AG04450 (cell line): Measurements from ENCODE around the gene ERP29. TPM values are rescaled to one million over a fixed set of nuclear protein-coding genes. Genes with fewer than 3 reads are reported as not detected.
A peak's percentile ranks its signal among the peaks of the same experiment; 100 is the strongest.

Experiments
- CTCF ChIA-PET: fragments of 300-600, 350-600 bp; formaldehyde crosslinking; extraction: SDS; loops from one replicate; lab custom pipeline; 2022; ENCODE audit warnings: antibody characterized with exemption, inconsistent platforms; lab: Charles Lee
- POLR2A ChIA-PET: fragments of 350-600 bp; formaldehyde crosslinking; extraction: SDS; loops from one replicate; lab custom pipeline; 2021; ENCODE audit warnings: antibody characterized with exemption, inconsistent platforms; lab: Yijun Ruan, JAX
- DNase-seq: peaks from one replicate; pipeline ENCODE4 v3.0.0-alpha.2; 2011; ENCODE audit warnings: low read depth, low spot score
- H3K27ac ChIP-seq: one replicate; pipeline ENCODE4 v1.5.1; 2012; ENCODE audit warnings: low read depth, low read length, control low read depth
- H3K27me3 ChIP-seq: one replicate; pipeline ENCODE4 v1.6.0; 2012; ENCODE audit warnings: low read length; ENCODE audit not compliant: control insufficient read depth, insufficient read depth
- H3K4me3 ChIP-seq: 2 replicates; pipeline ENCODE4 v1.5.1; 2011; ENCODE audit warnings: mild to moderate bottlenecking, low read depth, low read length, control low read depth
- H3K9me3 ChIP-seq: 2 replicates; pipeline ENCODE4 v1.5.1; 2012; ENCODE audit warnings: low read length; ENCODE audit not compliant: control insufficient read depth, insufficient read depth
- polyA plus RNA-seq: library from polyadenylated mRNA; depleted of rRNA; stranded (reverse); fragments of >200 nt; gene quantifications from 2 replicates; pipeline ENCODE4 v1.2.3, GENCODE V29; 2011; rRNA removed
- small RNA-seq: library from RNA; depleted of rRNA; stranded (forward); fragments of <200 nt; gene quantifications from one replicate; pipeline ENCODE3, GENCODE V24; 2012; ENCODE audit warnings: low read depth; ENCODE audit not compliant: insufficient read length
- TF ChIP-seq, protein P1 (sequence below): IDR thresholded peaks from 2 replicates; pipeline ENCODE4 v1.5.1; 2011; ENCODE audit warnings: low read depth, low read length, control low read depth, inconsistent platforms

The ERP29 gene
- polyA plus RNA-seq, 1 experiment = 125 TPM

DNA sequence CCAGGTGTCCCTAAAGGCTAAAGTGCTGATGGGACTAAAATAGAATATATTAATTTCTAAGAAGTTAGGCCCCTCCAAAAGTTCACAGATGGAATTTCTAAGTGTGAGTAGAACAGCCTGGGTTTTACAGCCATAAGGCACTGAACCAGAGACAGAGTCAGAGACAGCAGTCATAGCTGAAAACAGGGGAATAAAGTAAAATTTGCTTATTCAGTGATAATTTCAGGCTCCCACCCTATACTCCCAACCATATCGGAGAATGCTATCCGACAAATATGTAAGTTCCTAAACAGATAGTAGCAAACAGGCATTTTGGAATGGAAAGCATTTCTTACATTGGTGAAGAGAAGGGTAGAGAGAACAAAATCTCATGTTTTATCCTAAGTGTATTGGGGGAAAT is 50.0 kb downstream of the ERP29 start:
- POLR2A ChIA-PET = no interaction called here

DNA sequence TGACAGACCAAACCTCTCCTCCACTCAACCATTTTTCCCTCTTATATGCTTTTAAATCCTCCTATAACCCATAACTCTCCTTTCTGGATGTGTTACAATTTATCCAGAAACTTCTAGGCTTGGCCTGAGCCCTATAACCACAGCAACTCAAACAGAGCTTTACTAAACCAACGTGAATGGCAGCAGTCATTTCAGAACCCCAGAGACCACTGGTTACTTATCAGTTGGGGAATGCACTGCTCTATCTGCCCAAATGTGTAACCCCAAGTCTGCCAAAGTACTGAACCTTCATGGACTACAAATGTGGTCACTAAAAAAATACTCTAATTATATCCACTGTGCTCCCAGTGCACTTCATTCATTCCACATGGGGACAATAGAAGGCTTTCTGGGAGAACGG is 53.3 kb downstream of the ERP29 start:
- no peak overlapping the region for H3K27ac ChIP-seq
- H3K27me3 ChIP-seq = no peaks in the 10 kb centered on the region
- no peak for DNase-seq
- TF ChIP-seq, protein P1, sequence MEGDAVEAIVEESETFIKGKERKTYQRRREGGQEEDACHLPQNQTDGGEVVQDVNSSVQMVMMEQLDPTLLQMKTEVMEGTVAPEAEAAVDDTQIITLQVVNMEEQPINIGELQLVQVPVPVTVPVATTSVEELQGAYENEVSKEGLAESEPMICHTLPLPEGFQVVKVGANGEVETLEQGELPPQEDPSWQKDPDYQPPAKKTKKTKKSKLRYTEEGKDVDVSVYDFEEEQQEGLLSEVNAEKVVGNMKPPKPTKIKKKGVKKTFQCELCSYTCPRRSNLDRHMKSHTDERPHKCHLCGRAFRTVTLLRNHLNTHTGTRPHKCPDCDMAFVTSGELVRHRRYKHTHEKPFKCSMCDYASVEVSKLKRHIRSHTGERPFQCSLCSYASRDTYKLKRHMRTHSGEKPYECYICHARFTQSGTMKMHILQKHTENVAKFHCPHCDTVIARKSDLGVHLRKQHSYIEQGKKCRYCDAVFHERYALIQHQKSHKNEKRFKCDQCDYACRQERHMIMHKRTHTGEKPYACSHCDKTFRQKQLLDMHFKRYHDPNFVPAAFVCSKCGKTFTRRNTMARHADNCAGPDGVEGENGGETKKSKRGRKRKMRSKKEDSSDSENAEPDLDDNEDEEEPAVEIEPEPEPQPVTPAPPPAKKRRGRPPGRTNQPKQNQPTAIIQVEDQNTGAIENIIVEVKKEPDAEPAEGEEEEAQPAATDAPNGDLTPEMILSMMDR = no peak
- POLR2A ChIA-PET = no interaction called here
- H3K9me3 ChIP-seq = no peaks in the 10 kb centered on the region
- CTCF ChIA-PET = interaction anchor here (0.5 to 0.9 kb wide), 2 partner anchors 131 to 265 kb away, joined by 3 read pairs; no protein-coding TSS in a partner anchor
- H3K4me3 ChIP-seq = no peak overlapping the region

More for the DNA sequence above, 50.0 kb downstream of the ERP29 start:
- DNase-seq = no peak
- no peak overlapping the region for H3K27ac ChIP-seq
- no peak overlapping the region for H3K4me3 ChIP-seq
- CTCF ChIA-PET = no interaction called here
- no peaks in the 10 kb centered on the region for H3K27me3 ChIP-seq
- no peaks in the 10 kb centered on the region for H3K9me3 ChIP-seq
- TF ChIP-seq, protein P1 = no peak

Small RNA genes within 50 kb of the gene (small RNA-seq; reads per million reads assigned to genes)
- gene AC004024.1 (not detected), gene MIR3657 (10.2 reads per million, percentile 71 among the genes with 10 or more reads in this experiment), gene RF00019 (not detected)

Other genes with a start within 250 kb of the ERP29 start
- 84.1 and 90.8 TPM in 2 replicates for gene ALDH2, start 246.5 kb upstream of the ERP29 start, polyA plus RNA-seq
- 32.1 and 33.5 TPM in 2 replicates for gene MAPKAPK5, start 171.2 kb upstream of the ERP29 start, polyA plus RNA-seq
- 9.4 and 11.1 TPM in 2 replicates for gene TMEM116, start 261 bp upstream of the ERP29 start, polyA plus RNA-seq
- gene NAA25, start 95.4 kb downstream of the ERP29 start, polyA plus RNA-seq = 16.8 and 17.9 TPM in 2 replicates
- 71.2 and 73.4 TPM in 2 replicates for gene TRAFD1, start 112.1 kb downstream of the ERP29 start, polyA plus RNA-seq